HT-29 (cell line): Measurements from ENCODE around the gene POLH. TPM values are rescaled to one million over a fixed set of nuclear protein-coding genes. Genes with fewer than 3 reads are reported as not detected.
A peak's percentile ranks its signal among the peaks of the same experiment; 100 is the strongest.
"Not testable (repeated sequence)": the region's sequence is repeated elsewhere in the genome, so short reads cannot be mapped to it uniquely, and the experiment has no call there.

ENCODE experiments used
- DNase-seq: peaks from one replicate; pipeline ENCODE4 v3.0.0-alpha.2; 2015; ENCODE audit warnings: low spot score
- total RNA-seq: library from RNA; depleted of rRNA; stranded (reverse); fragments of >200 nt; shearing (Covaris generic); gene quantifications from 2 replicates; pipeline ENCODE4 v1.2.3, GENCODE V29; 2014; rRNA removed

Gene POLH
- total RNA-seq = 4.7 and 6.6 TPM in 2 replicates

GRCh38 chr6:43575772-43576551, at the start of gene POLH, which contains the start of gene XPO5:
POLH (plus strand) TSS chr6:43576185; CDS start chr6:43582320, 6,135 bp downstream.
XPO5 (minus strand) TSS chr6:43576038; CDS start chr6:43575864, 174 bp downstream.
- DNase-seq = peak; percentile 96

GRCh38 chr6:43532201-43532600, 43.8 kb upstream of the POLH start:
- no peak for DNase-seq

- DNase-seq = not testable (repeated sequence)
Observed at GRCh38 chr6:43538986-43539385, 37.0 kb upstream of the POLH start.

GRCh38 chr6:43539409-43539808, 36.6 kb upstream of the POLH start:
- not testable (repeated sequence) for DNase-seq

DNA sequence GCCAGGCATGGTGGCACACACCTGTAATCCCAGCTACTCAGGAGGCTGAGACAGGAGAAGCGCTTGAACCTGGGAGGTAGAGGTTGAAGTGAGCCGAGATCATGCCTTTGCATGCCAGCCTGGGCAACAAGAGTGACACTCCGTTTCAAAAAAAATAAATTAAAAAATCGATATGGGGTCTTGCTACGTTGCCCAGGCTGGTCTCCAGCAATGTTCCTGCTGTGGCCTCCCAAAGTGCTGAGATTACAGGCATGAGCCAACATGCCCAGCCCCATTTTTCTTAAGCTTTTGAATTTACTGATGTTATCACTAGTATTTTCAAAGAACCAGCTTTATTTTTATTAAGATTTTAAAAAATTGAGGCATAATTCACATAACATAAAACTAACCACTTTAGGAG, 35.5 kb upstream of the POLH start:
- no peak for DNase-seq

DNA sequence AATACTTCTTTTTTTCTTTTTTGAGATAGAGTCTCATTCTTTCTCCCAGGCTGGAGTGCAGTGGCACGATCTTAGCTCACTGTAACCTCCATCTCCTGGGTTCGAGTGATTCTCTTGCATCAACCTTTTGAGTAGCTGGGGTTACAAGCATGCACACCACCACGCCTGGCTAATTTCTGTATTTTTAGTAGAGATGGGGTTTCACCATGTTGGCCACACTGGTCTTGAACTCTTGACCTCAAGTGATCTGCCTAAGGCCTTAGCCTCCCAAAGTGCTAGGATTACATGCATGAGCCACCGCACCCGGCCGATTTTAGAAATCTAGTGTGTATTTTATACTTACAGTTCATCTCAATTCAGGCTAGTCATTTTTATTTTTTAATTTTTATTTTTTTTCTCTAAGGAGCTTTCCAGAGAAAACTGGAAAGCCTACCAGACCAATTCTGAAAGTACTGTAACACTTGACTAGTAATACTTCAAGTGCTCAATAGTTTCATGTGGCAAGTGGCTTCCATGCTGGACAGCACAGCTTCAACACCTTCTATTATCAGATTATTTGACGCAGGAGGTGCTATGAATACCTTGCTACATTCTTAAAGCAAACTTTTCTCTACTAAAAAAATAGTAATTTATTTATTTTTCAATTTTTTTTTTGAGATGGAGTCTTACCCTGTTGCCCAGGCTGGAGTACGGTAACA, 34.1 kb upstream of the POLH start:
- no peak for DNase-seq

GRCh38 chr6:43544461-43544860, 31.5 kb upstream of the POLH start:
- no peak for DNase-seq

- DNase-seq = no peak
Observed at GRCh38 chr6:43547222-43547621, 28.8 kb upstream of the POLH start.

GRCh38 chr6:43557620-43558019, 18.4 kb upstream of the POLH start:
- DNase-seq = not testable (repeated sequence)

DNA sequence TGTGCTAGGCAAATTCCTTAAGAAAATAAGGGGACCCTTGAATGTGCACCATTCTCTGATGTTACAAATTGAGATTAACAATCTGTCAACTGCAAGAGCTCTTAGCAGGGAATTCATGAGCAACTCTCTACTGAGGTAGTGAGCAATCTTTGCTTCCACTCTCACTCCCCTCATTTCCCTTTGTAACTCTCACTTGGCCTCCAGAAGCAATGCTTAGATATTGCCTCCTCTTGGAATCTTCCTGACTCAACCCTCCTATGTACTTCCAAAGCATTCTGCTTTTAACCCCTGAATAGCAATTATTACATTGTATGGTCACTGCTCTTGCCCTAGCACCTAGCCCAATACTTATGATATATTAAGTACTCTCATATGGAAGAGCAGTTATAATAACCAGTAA, 16.7 kb upstream of the POLH start:
- no peak for DNase-seq

- no peak for DNase-seq
Observed at GRCh38 chr6:43570876-43571441, 5.0 kb upstream of the POLH start.

DNA sequence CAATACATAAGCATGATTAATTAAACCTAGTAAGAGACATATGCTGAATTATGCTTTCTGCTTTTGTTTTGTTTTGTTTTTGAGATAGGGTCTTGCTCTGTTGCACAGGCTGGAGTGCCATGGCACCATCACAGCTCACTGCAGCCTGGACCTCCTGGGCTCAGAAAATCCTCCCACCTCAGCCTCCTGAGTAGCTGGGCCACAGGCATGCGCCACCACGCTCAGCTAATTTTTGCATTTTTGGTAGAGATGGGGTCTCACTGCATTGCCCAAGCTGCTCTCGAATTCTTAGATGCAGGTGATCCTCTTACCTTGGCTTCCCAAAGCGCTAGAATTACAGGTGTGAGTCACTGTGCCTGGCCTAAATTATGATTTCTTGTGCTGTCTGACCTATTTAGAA, 4.0 kb upstream of the POLH start:
- no peak for DNase-seq

DNA sequence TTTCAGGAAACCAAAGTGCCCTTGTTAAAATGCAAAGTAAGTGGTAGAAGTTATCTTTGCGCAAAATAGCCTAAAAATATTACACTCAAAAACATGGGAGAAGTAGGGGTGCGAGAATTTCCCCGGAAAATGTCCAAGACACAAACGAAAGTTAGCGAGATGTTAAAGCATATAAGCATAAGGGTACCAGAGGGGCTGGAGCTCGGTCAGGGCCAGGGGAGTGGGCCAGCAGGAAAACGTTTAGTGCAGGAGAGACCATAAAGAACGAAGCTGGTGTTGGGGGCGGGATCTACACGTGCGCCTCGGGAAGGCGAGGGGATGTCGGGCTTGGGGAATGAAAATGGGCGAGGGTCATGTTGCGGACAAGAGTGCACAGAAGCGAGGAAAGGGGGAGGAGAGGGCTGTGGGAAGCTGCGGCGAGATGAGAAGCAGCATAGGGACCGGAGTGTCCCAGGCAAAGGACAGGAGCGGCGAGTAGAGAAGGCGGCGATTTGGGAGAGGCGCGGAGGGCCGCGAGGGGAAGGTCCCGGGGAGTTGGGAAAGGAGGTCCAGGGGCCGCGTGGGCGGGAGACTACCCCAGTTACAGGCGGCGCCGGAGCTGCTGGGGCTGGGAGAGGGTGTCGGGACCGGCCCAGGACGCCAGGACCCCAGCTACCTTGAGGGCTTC, 747 bp upstream of the POLH start:
- no peak for DNase-seq

GRCh38 chr6:43578748-43579147, 2.8 kb downstream of the POLH start:
- DNase-seq = no peak

DNA sequence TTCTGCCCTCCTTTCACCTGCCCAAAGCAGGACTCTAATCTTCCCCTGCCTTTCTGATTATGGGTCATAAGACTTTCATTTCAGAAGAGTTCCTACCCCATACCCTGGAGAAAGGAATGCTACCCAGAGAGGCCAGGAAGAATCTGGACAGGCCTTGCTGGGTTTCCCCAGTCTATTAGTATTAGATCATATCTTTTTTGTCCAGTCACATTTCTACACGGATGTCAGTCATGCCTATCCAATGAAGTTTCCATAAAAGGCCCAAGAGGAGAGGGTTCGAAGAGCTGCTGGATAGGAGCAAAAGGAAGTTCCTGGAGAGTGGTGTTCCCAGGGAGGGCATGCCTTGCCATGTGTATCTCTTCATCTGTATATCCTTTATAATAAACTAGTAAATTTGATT, 3.2 kb downstream of the POLH start:
- no peak for DNase-seq

DNA sequence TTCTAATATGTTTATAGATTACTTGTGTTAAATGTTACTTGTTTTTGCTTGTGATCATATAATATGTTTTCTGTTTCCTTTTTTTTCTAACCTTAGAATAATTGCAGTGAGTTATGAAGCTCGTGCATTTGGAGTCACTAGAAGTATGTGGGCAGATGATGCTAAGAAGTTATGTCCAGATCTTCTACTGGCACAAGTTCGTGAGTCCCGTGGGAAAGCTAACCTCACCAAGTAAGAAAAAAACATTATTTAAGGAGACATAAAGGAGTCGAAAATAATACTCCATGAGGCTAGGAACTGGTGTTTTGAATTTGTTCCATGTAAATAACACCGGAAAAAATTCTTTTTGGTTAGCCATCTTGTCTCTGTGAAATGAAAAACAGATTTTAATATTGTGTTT, 6.9 kb downstream of the POLH start:
- no peak for DNase-seq

DNA sequence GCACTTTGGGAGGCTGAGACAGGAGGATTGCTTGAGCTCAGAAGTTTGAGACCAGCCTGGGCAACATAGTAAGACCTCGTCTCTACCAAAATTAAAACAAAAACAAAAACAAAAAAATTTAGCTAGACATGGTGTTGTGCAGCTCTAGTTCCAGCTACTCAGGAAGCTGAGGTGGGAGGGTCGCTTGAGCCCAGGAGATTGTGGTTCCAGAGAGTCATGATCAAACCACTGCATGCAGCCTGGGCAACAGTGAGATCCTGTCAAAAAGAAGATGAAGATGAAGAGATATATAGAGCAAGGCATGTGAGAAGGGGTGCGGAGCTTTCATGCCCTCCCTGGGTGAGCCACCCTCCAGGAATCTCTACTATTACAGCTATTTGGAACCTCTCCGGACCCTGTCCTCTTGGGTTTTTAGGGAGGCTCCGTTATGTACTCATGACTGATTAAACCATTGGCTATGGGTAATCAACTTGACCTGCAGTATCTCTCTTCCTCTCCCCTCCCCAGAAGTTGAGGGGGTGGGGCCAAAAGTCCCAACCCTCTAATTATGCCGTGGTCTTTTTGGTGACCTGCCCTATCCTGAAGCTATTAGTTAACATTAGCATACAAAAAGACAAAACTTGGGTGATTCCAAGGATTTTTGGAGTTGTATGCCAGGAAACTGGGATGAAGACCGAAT, 9.0 kb downstream of the POLH start:
- DNase-seq = no peak

- no peak for DNase-seq
Observed at GRCh38 chr6:43588194-43588593, 12.2 kb downstream of the POLH start.

DNA sequence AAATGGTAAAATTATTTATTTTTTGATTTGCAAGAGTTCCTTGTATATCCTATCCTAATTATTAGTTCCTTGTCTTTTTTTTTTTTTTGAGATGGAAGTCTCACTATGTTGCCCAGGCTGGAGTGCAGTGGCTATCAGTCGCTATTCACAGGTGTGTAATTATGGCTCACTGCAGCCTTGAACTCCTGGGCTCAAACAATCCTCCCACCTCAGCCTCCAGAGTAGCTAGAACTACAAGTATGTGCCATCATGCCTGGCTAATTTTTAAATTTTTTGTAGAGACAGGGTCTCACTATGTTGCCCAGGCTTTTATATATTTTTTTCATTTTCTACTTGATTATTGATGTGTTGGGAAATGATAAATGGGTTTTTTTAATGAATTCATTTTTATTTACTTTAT, 13.6 kb downstream of the POLH start:
- not testable (repeated sequence) for DNase-seq

- DNase-seq = no peak
Observed at GRCh38 chr6:43593938-43594337, 18.0 kb downstream of the POLH start.

GRCh38 chr6:43600595-43600994, 24.6 kb downstream of the POLH start:
- DNase-seq = no peak
